22Rv1 (cell line): ENCODE results near the gene DDX42.

Source experiments
- CTCF ChIP-seq: fragments of 450-650 bp; IDR thresholded peaks from 2 replicates; pipeline ENCODE4 v1.5.1; 2017; ENCODE audit warnings: mild to moderate bottlenecking
- ZFX ChIP-seq: fragments of 450-650 bp; IDR thresholded peaks from 2 replicates; pipeline ENCODE4 v1.6.1; 2017; ENCODE audit warnings: antibody characterized with exemption, borderline replicate concordance

GRCh38 chr17:63775420-63775819, 1.4 kb downstream of the DDX42 start:
- no peak for TF ChIP-seq CTCF
- no peak for TF ChIP-seq ZFX
